Hepatic stellate cell (primary cell): Measurements from ENCODE around the gene SLC29A1.
"Not testable (repeated sequence)": the region's sequence is repeated elsewhere in the genome, so short reads cannot be mapped to it uniquely, and the experiment has no call there.

Experiments
- DNase-seq: peaks from one replicate; pipeline ENCODE4 v3.0.0; 2011; ENCODE audit warnings: low spot score

SLC29A1 gene

GRCh38 chr6:44222486-44223318 lies 693 bp upstream of the SLC29A1 start:
- DNase-seq = no peak

GRCh38 chr6:44224029-44224964 lies 902 bp downstream of the SLC29A1 start:
- DNase-seq = peak; percentile 54

GRCh38 chr6:44224965-44225305 lies 1.5 kb downstream of the SLC29A1 start:
- no peak for DNase-seq

GRCh38 chr6:44225579-44226325 lies 2.4 kb downstream of the SLC29A1 start:
- no peak for DNase-seq

GRCh38 chr6:44226368-44227147 lies 3.2 kb downstream of the SLC29A1 start:
- DNase-seq = no peak

- DNase-seq = no peak
These were observed 3.9 kb downstream of the SLC29A1 start for GRCh38 chr6:44227148-44227793.

- DNase-seq = no peak
These were observed 4.6 kb downstream of the SLC29A1 start for GRCh38 chr6:44228031-44228430.

- no peak for DNase-seq
These were observed 5.0 kb downstream of the SLC29A1 start for GRCh38 chr6:44228433-44228832.

GRCh38 chr6:44228836-44229235 lies 5.4 kb downstream of the SLC29A1 start:
- no peak for DNase-seq

- DNase-seq = no peak
These were observed 6.1 kb downstream of the SLC29A1 start for GRCh38 chr6:44229376-44230033.

- DNase-seq = no peak
These were observed 6.8 kb downstream of the SLC29A1 start for GRCh38 chr6:44230034-44230675.

- DNase-seq = not testable (repeated sequence)
These were observed 8.0 kb downstream of the SLC29A1 start for GRCh38 chr6:44231426-44231825.

- no peak for DNase-seq
These were observed 9.5 kb downstream of the SLC29A1 start for GRCh38 chr6:44232676-44233566.

GRCh38 chr6:44233567-44234100 lies 10.2 kb downstream of the SLC29A1 start:
- no peak for DNase-seq

GRCh38 chr6:44234101-44235025 lies 11.0 kb downstream of the SLC29A1 start:
- peak; percentile 78 for DNase-seq

- DNase-seq = no peak
These were observed 11.9 kb downstream of the SLC29A1 start for GRCh38 chr6:44235269-44235668.

GRCh38 chr6:44235891-44236516 lies 12.6 kb downstream of the SLC29A1 start:
- DNase-seq = no peak
